ENCODE measurements around the gene SAMD11. TPM values are rescaled to one million over a fixed set of nuclear protein-coding genes. Genes with fewer than 3 reads are reported as not detected.
"Not testable (repeated sequence)": the region's sequence is repeated elsewhere in the genome, so short reads cannot be mapped to it uniquely, and the experiment has no call there.

SAMD11 gene
- total RNA-seq, 8 experiments from 2014 or later = 0.29 to 30.4 (median 3.2) TPM

- in situ Hi-C loops (cut with MboI; ENCODE audit: low pct_unique_long_range_greater_than_20kb in 2 of 9, low sequenced_read_pairs in 9 of 9, unreplicated experiment in 9 of 9) = no loop called here
- H3K27ac ChIP-seq = no peak overlapping the region
- H3K4me1 ChIP-seq (replicated peaks in 1 of 2) = no peaks in the 10 kb centered on the region
- WGBS, 10 experiments = 31 to 90% (median 76%) methylated on average over 1 to 8 of the region's 8 CpGs; no CpG with 5 or more reads in 1 of the 10 experiments
- ATAC-seq (replicated peaks in 6 of 8) = no peak
- H3K4me3 ChIP-seq = no peak overlapping the region
These were observed 26.5 kb upstream of the SAMD11 start for GRCh38 chr1:897226-897625.

- H3K27ac ChIP-seq; H3K4me3 ChIP-seq; in situ Hi-C loops (cut with MboI; ENCODE audit: low pct_unique_long_range_greater_than_20kb in 2 of 9, low sequenced_read_pairs in 9 of 9, unreplicated experiment in 9 of 9); ATAC-seq (replicated peaks in 6 of 8); H3K4me1 ChIP-seq (replicated peaks in 1 of 2): not testable (repeated sequence)
- WGBS, 10 experiments = 52 to 100% (median 80%) methylated on average over 1 to 16 of the region's 17 CpGs; no CpG with 5 or more reads in 2 of the 10 experiments
These were observed 25.8 kb upstream of the SAMD11 start for GRCh38 chr1:897951-898350.

DNA sequence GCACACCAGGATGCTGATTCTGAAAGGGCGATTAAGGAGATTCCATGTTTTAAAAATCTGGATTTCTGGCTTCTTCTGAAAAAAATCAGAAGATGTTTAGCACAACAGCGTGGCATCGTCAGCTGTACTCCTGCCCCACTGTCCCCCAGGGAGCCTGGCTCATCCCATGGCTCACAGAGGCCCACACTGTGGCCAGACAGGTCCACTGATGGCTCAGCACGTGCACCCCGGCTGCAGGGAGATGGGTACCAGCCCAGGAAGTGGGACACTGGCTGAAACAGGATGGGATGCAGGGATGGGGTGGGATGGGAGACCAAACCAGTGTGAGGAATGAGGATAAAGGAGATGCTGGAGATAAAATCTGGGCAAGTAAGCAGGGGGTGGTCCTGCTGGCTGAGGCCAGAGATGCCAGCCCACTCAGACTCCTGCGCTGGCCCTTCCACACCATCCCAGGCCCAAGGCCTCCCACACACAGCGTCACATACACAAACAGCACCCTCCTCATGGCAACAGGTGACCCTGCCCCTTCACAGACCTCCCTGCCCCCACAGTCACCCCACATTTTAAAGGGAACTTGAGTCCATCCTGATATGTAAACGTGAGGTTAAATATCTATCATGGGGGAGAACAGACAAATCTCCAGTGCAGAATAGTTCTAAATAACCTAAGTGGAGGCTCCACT lies 23.9 kb upstream of the SAMD11 start:
- no peak for ATAC-seq (replicated peaks in 6 of 8)
- 39 to 100% (median 63%) methylated on average over 1 to 6 of the region's 8 CpGs; no CpG with 5 or more reads in 3 of the 10 experiments for WGBS, 10 experiments
- Histone ChIP-seq H3K4me3 (no peak overlapping the region), H3K4me1 (replicated peaks in 1 of 2) (peaks cover 0 to 2% of the 10 kb centered on the region in 2 donors), H3K27ac (no peak overlapping the region)
- in situ Hi-C loops (cut with MboI; ENCODE audit: low pct_unique_long_range_greater_than_20kb in 2 of 9, low sequenced_read_pairs in 9 of 9, unreplicated experiment in 9 of 9) = no loop called here

DNA sequence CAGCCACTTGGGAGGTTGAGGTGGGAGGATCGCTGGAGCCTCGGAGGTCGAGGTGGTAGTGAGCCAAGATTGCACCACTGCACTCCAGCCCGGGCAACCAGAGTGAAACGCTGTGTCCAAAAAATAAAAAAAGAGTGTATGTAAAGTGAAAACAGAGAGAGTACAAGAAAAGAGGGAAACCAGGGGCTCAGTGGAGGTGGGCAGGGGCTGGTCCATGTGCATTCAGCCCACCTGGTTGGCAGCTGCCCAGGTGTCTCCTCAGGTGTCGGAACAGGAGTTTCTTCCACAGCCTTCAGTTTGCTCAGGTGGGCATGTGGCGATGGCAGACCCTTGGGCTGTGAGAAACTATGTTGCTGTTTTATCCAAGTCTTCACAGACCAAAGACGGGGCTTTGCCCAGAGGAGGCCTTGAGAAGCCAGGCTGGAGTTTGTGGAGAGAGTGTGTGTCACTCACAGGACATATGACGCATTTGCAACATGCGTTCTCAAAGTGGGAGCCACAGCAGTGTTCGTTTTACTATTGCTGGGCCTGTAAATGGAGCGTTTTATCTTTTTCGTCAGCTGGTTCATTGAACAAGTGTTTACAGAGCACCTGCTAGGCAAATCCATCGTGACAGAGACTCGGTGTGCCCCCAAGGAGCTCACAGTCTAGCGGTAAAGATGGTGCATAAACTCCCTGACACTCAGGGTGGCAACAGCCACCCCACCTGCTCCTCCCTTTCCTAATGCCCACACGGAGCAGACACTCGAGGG lies 22.4 kb upstream of the SAMD11 start:
- Histone ChIP-seq H3K27ac (no peak overlapping the region), H3K4me1 (replicated peaks in 1 of 2) (peaks cover 7 to 15% of the 10 kb centered on the region in 2 donors), H3K4me3 (no peak overlapping the region)
- no peak for ATAC-seq (replicated peaks in 6 of 8)
- 51 to 100% (median 74%) methylated on average over 1 to 12 of the region's 18 CpGs for WGBS, 10 experiments
- in situ Hi-C loops (cut with MboI; ENCODE audit: low pct_unique_long_range_greater_than_20kb in 2 of 9, low sequenced_read_pairs in 9 of 9, unreplicated experiment in 9 of 9) = no loop called here

- H3K4me3 ChIP-seq = no peak overlapping the region
- in situ Hi-C loops (cut with MboI; ENCODE audit: low pct_unique_long_range_greater_than_20kb in 2 of 9, low sequenced_read_pairs in 9 of 9, unreplicated experiment in 9 of 9) = no loop called here
- peaks cover 7 to 25% of the 10 kb centered on the region in 2 donors for H3K4me1 ChIP-seq (replicated peaks in 1 of 2)
- 0 to 94% (median 90%) methylated on average over 1 to 17 of the region's 21 CpGs; no CpG with 5 or more reads in 3 of the 10 experiments for WGBS, 10 experiments
- H3K27ac ChIP-seq = no peak overlapping the region
- no peak for ATAC-seq (replicated peaks in 6 of 8)
These were observed 20.9 kb upstream of the SAMD11 start for GRCh38 chr1:902802-903201.

DNA sequence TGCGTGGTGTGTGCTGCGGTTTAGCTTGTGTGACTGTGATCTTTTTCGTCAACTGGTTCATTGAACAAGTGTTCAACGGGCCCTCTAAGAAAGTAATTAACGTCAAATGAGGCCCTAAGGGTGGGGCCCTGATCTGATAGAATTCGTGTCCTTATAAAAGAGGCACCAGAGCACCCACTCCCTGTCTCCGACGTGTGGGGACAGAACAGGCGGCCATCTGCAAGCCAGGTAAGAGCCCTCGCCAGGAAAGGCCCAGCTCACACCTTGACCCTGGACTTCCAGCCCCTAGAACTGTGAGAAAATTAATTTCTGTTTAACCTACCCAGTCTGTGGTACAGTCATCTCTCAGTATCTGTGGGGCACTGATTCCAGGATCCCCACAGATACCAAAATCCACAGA lies 20.4 kb upstream of the SAMD11 start:
- in situ Hi-C loops (cut with MboI; ENCODE audit: low pct_unique_long_range_greater_than_20kb in 2 of 9, low sequenced_read_pairs in 9 of 9, unreplicated experiment in 9 of 9) = no loop called here
- WGBS, 10 experiments = 70 to 100% (median 91%) methylated on average over 1 to 10 of the region's 10 CpGs; no CpG with 5 or more reads in 4 of the 10 experiments
- Histone ChIP-seq H3K27ac (no peak overlapping the region), H3K4me1 (replicated peaks in 1 of 2) (peaks cover 7 to 29% of the 10 kb centered on the region in 2 donors), H3K4me3 (no peak overlapping the region)
- ATAC-seq (replicated peaks in 6 of 8) = no peak

DNA sequence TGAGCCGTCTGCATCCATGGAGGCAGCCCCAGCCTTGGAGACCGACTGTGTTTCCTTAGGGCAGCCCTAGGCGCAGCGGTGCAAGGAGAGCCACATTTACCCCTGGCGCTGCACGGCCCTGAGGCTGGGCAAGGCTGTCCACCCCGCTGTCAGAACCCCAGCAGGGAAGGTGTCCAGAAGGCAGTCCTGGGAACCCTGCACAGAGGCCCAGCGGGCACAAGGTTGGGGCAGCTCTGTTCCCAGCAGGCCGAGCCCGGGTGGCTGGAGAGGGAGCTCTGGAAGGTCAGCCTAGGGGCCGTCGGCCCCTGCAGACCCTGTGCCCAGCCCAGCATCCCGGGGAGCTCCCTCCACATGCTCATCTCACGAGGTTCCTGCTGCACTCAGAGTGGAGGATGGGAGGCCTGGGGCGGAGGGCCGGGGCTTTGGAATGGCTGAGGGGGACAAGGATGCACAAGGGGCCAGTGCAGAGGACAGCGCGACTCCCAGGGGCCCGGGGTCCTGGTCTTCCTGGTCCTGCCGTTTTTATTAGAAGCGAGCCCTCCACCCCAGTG lies 19.9 kb upstream of the SAMD11 start:
- H3K27ac ChIP-seq = no peak overlapping the region
- H3K4me3 ChIP-seq = peak overlapping the region; percentile 24 to 39 (median 36)
- WGBS, 10 experiments = 73 to 100% (median 100%) methylated on average over 1 to 3 of the region's 21 CpGs; no CpG with 5 or more reads in 5 of the 10 experiments
- peaks cover 7 to 29% of the 10 kb centered on the region in 2 donors for H3K4me1 ChIP-seq (replicated peaks in 1 of 2)
- peak in 3 of 8 experiments; percentile 3 to 20 (median 8) for ATAC-seq (replicated peaks in 6 of 8)
- in situ Hi-C loops (cut with MboI; ENCODE audit: low pct_unique_long_range_greater_than_20kb in 2 of 9, low sequenced_read_pairs in 9 of 9, unreplicated experiment in 9 of 9) = no loop called here

DNA sequence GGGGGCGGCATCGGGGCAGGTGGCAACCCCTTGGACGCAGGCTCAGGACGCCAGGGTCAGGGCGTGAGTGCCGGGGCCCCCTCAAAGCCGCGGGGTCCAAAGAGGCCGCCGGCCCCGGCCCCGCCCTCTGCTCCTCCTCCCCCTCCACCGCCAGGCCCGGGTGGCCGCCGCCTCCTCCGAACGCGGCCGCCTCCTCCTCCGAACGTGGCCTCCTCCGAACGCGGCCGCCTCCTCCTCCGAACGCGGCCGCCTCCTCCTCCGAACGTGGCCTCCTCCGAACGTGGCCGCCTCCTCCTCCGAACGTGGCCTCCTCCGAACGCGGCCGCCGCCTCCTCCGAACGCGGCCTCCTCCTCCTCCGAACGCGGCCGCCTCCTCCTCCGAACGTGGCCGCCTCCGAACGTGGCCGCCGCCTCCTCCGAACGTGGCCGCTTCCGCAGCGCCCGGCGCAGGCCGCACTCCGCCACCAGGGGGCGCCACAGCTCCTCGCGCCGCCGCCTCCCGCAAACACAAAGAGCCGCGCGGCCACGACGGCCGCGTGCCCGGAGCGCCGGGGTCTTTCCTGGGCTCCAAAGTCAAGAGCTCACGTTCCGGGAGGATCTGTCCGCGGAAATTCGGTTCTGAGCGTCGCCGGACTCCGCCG lies 19.3 kb upstream of the SAMD11 start:
- WGBS, 10 experiments = 0% methylated on average over 3 of the region's 91 CpGs; no CpG with 5 or more reads in 9 of the 10 experiments
- Histone ChIP-seq H3K4me1 (replicated peaks in 1 of 2) (peaks cover 7 to 29% of the 10 kb centered on the region in 2 donors), H3K4me3 (peak overlapping the region; percentile 24 to 39 (median 36)), H3K27ac (no peak overlapping the region)
- in situ Hi-C loops (cut with MboI; ENCODE audit: low pct_unique_long_range_greater_than_20kb in 2 of 9, low sequenced_read_pairs in 9 of 9, unreplicated experiment in 9 of 9) = no loop called here
- peak; percentile 71 to 89 (median 81) for ATAC-seq (replicated peaks in 6 of 8)

DNA sequence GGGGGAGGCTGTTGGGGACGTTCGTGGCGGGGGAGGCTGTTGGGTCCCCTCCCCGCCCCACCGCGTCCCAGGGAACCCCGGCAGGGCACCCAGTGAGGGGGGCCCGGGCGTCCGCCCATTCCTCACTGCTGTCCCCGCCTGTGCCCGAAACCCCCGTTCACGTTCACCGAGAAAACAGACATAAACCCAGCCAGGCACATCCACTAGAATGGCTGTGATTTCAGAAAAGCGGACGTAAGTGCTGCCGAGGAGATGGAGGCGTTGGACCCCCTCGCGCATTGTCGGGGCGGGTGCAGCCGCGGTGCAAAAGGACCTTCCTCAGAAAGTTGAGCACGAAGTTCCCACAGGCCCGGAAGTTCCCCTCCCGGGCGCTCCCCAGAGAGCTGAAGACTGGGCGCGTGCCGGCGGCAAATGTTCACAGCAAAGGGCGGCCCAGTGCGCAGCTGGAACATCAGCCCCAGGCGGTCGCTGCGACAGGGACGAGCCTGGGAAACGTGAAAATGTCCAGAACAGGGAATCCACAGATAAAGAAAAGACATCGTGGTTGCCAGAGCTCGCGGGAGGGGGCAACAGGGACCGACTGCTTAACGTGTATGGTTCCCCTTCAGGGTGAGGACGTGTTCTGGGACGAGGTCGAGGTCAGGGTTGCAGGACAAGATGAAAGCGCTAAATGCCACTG lies 18.5 kb upstream of the SAMD11 start:
- peak; percentile 13 to 35 (median 20) for ATAC-seq (replicated peaks in 6 of 8)
- 10 to 67% (median 20%) methylated on average over 8 to 34 of the region's 49 CpGs; no CpG with 5 or more reads in 5 of the 10 experiments for WGBS, 10 experiments

DNA sequence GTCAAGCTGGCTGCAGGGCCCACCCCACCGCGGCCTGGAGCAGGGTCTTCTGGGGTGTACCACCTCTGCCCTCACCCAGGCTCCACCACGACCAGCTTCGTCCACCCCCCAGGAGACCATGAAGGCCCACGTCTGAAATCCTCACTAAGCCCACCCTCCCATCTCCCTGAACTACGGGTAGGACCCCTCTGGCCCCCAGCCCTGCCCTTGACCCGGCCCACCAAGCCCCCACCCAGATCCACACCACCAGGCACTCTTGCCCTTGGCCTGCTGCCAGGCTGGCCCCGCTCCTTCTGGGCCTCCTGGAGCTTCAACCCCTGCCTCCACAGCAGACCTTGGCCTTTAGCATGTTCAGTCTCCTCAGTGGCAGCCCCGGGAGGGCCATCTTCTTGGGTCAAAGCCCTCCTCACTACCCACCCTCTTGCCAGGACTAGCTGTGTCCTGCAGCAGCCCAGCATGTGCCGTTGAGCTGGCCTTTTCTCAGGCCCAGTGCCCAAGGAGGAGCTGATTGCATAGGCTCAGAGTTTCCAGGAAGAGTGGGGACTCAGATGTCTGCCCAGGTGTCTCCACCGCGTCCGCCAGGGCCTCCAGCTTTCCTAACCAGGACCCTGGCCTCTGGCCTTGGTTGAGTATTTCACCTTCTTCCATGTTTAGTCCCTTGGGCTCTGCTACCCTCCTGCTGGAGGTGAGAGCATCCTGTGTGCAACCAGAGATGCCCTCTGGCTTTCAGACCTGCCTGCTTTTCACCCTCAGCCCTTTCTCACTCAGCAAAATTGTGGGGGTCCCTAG lies 17.7 kb upstream of the SAMD11 start:
- Histone ChIP-seq H3K4me3 (peak overlapping the region in 1 of 5 donors; percentile 37), H3K27ac (no peak overlapping the region), H3K4me1 (replicated peaks in 1 of 2) (peaks cover 18 to 39% of the 10 kb centered on the region in 2 donors)
- in situ Hi-C loops (cut with MboI; ENCODE audit: low pct_unique_long_range_greater_than_20kb in 2 of 9, low sequenced_read_pairs in 9 of 9, unreplicated experiment in 9 of 9) = no loop called here
- WGBS, 10 experiments = 20 to 100% (median 77%) methylated on average over 1 to 8 of the region's 13 CpGs; no CpG with 5 or more reads in 5 of the 10 experiments
- no peak for ATAC-seq (replicated peaks in 6 of 8)

More for the DNA sequence above, 18.5 kb upstream of the SAMD11 start:
- in situ Hi-C loops (cut with MboI; ENCODE audit: low pct_unique_long_range_greater_than_20kb in 2 of 9, low sequenced_read_pairs in 9 of 9, unreplicated experiment in 9 of 9) = no loop called here
- Histone ChIP-seq H3K27ac (no peak overlapping the region), H3K4me3 (peak overlapping the region; percentile 24 to 39 (median 36)), H3K4me1 (replicated peaks in 1 of 2) (peaks cover 11 to 31% of the 10 kb centered on the region in 2 donors)

- Histone ChIP-seq H3K4me1 (replicated peaks in 1 of 2) (peaks cover 27 to 47% of the 10 kb centered on the region in 2 donors), H3K4me3 (no peak overlapping the region), H3K27ac (no peak overlapping the region)
- WGBS, 10 experiments = 0 to 80% (median 57%) methylated on average over 1 to 11 of the region's 20 CpGs; no CpG with 5 or more reads in 2 of the 10 experiments
- ATAC-seq (replicated peaks in 6 of 8) = peak in 3 of 8 experiments; percentile 26 to 74 (median 49)
- in situ Hi-C loops (cut with MboI; ENCODE audit: low pct_unique_long_range_greater_than_20kb in 2 of 9, low sequenced_read_pairs in 9 of 9, unreplicated experiment in 9 of 9) = no loop called here
These were observed 16.9 kb upstream of the SAMD11 start for GRCh38 chr1:906600-907420.

Measured in motor neuron (in vitro differentiated cells).